Activated CD8-positive, alpha-beta memory T cell treated with anti-CD3 and anti-CD28 coated beads, Interleukin-2, amount 50 U/mL, for 1 hour (primary cell): ENCODE results near the gene PRR19.
"Not testable (repeated sequence)": the region's sequence is repeated elsewhere in the genome, so short reads cannot be mapped to it uniquely, and the experiment has no call there.

Experiments used
- DNase-seq: peaks from one replicate; pipeline ENCODE4 v3.0.0-alpha.2; 2020; ENCODE audit errors: extremely low read depth

The PRR19 gene

DNA sequence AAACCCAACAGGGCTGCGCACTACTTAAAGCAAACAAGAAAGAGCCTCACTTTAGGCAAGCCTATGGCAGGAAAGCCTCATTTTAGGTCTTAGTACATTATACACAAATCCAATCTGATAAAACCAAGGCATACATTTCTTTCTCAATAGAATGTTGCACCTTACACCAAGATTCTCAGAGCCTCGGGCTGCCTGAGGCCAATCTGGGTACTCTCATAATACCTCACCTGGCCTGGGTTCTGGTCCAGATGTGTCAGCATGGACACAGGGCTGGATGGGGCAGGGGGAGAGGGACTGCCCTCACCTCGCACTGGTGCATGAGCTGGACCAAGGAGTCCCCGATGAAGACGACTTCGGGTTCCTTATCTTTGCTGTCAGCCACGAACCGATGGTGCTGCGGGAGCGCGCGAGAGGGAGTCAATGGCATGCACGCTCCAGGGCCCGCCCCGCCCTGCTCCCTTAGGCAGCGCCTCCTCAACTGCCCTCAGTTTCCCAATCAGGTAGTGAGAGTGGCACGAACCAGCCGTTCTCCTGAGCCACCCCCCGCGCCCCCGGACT, at the start of gene PRR19:
PRR19 (plus strand) TSS at position 487 of the 558 bp plus-strand sequence. CDS start 7,453 bp downstream, outside the sequence.
- DNase-seq = no peak

DNA sequence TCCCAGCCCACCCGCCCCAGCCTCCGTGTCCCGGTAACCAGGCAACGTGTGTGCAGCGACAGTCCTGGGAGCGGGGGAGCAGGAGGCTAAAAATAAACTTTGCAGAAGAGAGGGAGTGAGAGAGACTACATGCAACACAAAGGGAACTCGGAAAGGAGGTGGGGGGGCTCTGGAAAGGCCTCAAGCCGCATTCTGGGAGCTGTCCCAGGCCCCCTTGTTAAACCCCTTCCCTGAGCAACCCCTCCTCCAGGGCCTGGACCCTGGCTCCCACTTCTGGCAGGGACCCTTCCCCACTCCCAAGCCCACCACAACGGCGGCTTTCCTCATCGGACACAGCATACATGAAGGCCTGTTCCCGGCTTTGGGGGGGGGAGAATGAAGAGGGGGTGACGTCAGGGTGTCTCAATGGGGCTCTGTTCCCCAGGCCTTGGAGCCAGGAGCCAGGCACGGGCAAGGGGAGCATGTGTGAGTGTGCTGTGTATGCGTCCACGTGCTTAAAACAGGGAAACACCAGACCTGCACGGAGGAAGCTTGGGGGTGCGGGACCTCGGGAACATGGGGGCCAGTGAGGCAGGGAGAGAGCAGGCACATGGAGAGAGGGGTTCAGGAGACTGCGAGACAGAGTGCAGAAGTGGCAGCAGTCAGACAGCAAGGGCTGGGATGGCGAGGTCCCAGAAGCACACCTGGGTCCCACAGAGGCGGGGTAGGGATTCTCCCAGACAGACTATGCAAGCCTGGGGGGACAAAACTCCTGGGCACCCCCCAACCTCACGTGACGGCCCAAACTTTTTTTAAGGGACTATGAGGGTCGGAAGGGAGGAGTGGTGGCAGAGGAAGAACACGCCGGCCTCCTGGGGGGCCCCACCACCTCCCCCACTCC, 49.3 kb upstream of the PRR19 start:
- DNase-seq = no peak

DNA sequence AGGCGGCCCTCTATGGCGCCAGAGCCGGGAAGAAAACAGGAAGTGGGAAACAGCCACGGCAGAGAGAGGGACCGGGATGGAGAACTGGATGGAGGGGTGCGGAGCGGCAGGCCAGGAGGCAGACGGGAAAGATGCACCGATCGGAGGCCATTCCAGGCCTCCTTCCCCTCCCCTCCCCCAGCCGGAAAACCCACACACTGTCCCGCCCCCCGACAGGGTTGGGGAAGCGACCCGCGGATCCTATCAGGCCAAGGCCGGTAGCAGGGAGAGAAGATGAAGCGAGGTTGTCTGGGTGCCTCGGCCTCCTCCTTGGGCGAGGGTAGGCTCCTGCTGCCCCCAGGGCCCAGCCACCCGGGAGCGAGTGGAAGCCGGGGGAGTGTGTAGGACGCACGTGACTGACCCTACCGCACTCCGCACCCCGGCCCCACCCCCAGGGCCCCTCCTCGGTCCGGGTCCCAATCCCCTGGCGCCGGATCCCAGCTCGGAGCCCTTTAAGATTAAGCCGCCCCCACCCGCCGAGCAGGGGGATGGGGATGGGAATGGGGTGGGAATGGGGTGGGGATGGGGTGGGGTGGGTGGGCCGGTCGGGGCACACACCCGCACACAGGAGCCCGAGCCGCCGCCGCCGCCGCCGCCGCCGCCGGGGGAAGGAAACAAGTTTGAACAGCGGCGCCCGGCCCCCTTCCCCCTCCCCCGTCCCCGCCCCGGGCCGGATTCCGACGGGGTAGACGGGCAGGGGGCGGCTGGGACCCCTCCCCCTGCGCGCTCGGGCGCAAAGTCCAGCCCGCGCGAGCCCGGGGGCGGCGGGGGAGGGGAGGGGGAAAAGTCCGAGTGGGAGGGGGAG, 48.5 kb upstream of the PRR19 start:
- no peak for DNase-seq

DNA sequence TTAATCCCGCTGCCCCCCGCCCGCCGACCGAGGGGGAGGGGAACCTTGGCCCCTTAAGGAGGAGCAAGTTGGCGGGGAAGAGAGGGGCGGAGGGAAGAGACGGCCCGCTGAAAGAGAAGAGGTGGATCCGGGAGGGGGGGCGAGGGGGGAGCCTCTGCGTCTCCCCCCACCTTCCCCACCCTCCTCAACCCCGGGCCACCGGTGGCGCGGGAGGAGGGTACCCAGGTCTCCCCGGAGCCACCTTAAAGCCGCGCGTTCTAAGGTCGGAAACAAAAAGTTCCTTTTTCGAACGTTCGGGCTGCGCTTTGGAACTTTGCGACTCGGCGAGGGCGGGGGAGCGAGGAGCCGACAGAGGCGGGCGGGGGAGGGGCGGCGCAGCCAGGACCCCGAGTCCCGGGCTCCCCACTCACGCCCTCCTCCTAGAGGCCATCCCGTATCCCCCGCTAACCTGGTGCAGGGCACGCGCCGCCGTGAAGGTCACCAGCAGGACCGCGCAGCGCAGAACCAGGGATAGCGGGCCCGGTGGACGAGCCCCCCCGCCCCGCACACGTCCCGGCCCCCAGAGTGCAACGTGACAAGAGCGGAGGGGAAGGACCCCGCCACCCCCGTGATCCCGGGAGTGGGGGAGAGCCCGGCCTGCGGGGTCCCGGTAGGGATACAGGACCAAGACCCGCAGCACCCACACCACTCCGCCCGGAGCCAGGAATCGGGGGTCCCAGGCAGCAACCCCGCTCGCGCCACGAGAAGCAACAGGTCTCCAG, 47.7 kb upstream of the PRR19 start:
- DNase-seq = peak; percentile 34

GRCh38 chr19:42254850-42255765, 46.8 kb upstream of the PRR19 start, which contains the start of gene ERF:
Gene ERF (minus strand): TSS chr19:42255128. CDS start chr19:42254999, 129 bp downstream.
- peak; percentile 79 for DNase-seq

- DNase-seq = no peak
These were observed 45.9 kb upstream of the PRR19 start for GRCh38 chr19:42255766-42256745.

GRCh38 chr19:42257842-42258241, 44.1 kb upstream of the PRR19 start:
- not testable (repeated sequence) for DNase-seq

- no peak for DNase-seq
These were observed 40.2 kb upstream of the PRR19 start for GRCh38 chr19:42261763-42262162.

DNA sequence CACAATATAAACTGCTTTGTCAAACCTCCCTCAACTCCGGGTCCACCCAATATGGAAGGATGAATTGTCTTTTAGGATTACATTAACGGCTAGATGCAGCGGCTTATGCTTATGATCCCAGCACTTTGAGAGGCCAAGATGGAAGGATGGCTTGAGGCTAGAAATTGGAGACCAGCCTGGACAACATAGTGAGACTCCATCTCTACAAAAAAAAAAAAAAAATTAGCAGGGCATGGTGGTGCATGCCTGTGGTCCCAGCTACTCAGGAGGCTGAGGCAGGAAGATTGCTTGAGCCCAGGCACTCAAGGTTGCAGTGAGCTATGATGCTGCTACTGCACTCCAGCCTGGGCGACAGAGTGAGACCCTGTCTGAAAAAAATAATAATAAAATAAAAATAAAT, 35.8 kb upstream of the PRR19 start:
- DNase-seq = not testable (repeated sequence)

GRCh38 chr19:42266928-42267603, 34.9 kb upstream of the PRR19 start:
- DNase-seq = not testable (repeated sequence)

GRCh38 chr19:42267644-42268141, 34.2 kb upstream of the PRR19 start:
- no peak for DNase-seq

DNA sequence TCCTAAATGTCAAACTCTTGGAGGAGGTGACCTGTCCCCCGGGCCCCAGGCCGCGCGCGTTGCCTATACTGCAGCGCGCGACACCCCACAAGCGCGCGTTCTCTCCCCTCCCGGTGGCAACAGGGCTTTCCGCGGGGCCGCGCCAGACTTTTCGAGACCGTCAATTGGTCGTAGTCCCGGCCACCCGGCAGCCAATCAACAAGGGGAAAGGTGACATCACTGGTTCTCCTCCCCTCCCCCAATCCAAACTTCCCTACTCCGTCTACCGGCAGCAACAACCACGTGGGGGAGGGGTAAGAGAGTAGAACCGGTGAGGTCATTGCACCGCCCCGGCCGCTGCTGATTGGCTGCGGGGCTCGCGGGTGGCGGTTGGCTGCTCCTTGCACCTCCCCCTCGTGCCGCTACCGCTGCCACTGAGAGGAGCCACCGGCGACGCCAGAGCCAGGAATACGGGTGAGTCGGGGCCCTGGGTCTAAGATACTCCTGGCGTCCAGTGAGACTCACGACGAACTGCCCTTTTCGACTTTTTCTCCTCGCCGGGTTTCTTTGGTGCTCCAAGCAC, 33.7 kb upstream of the PRR19 start:
- peak; percentile 99 for DNase-seq

DNA sequence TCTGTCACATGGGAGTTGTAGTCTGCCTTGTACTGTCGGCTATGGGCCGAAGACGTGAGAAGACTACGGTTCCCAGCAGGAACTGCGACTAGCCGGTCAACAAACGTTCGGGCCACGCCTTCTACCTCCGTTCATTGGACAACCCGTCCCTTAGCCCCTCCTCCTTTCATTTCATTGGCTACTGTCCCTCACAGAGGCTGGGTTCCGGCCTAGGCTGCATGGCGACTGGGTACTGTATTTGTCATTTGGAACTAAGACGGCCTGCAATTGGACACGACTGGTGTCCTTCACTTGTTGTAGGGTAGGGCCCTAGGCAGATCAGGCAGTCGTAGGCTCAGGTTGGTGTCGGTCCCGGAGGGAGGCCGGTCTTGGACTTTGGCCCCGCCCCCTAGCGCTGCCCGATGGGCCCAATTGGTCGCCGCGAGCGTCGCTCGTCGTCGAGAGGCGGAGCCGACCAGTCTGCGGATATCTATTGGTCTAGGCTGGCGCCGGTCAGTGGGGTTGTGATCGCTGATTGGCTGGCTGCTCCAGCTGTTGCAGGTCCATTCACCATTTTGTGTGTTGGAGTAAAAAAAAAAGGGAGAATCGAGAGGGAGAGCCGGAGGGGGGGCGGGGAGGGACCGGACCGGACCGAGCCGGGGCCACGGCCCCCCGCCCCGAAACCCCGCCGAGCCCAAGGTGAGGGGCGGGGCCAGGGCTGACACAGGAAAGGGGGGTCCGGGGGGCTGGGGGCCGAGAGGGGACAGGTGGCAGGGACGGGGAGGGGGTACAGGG, 33.0 kb upstream of the PRR19 start, which contains the start of gene CIC:
CIC (plus strand) TSS at position 549 of the 774 bp plus-strand sequence. CDS start 2,532 bp downstream, outside the sequence.
- DNase-seq = peak; percentile 100

GRCh38 chr19:42269478-42270345, 32.2 kb upstream of the PRR19 start:
- DNase-seq = no peak

DNA sequence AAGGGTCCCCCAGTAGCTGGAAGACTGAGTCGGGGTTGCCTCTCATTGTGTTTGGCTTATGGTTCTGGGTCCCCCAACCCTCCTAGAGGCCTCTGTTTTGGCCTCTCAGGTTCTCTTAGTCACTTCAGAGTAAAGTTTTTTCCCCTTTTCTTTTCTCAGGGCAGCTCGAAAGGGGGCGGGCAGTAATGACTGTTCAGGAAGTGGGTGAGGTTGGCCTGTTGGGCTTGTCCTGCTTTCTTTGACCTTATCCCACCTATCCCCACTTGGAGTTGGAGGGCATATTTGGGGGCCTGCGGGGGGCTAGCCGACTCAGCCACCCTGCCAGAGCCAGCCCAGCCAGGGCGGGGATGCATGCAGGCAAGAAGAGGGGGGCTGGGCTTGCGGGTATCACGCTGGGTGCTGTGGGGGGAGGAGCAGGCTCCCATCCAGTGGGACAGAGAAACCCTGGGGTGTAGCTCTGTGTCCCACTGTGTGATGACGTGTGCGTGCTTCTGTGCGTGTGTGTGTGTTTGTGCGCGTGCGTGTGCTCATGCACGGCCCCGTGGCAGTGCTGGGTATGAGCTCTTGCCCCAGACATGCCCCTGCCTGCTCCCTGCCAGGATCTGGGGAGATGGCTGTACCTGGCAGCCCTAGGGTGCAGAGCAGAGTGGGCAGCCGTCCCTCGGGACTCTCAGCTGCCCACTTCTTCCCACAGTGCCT, 31.4 kb upstream of the PRR19 start:
- peak; percentile 60 for DNase-seq

DNA sequence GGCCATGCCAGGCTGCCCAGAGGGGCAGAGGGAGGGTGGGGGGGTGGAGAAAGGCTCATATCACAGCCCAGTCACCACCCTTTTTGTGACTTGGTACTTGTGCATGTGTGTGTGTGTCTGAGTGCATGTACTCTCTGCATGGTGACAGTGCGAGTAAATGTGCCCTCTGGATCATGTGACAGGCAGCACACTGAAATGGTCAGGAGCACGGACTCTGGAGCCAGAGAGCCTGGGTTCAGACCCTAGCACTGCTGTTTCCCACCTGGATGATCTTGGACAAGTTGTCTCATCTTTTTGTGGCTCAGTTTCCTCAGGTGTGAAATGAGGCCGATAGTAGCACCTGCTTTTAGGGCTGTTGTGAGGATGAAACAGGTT, 30.9 kb upstream of the PRR19 start:
- DNase-seq = no peak
